DOHH2 (cell line): ENCODE measurements around the gene CA5A.

Experiments
- EZH2phosphoT487 ChIP-seq: fragments of 200-600 bp; sonication (generic); IDR thresholded peaks from 2 replicates; pipeline ENCODE4 v1.6.1; 2017; ENCODE audit warnings: borderline replicate concordance, mild to moderate bottlenecking, antibody characterized with exemption, low read length, moderate library complexity, mixed read lengths
- TF ChIP-seq, protein P1 (sequence below): fragments of 200-600 bp; sonication (generic); IDR thresholded peaks from one replicate; pipeline ENCODE4 v1.5.1; 2014; ENCODE audit warnings: antibody characterized with exemption, mild to moderate bottlenecking, low read depth, low read length; ENCODE audit not compliant: poor library complexity, severe bottlenecking

DNA sequence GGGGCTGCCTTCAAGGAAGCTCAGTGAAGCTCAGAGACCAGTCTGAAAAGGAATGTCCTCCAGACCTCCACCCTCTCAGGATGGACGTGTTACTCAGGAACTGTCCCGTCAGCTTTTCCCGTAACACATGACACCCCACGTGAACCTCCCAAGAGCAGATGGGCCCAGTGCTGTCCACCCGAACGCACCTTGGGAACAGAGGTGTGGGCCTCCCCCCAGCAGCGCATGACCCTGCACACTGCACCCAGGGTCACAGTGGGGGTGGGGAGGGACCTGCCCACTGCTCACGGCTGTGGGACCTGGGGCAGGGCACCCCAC lies 88.9 kb downstream of the CA5A start:
- TF ChIP-seq, protein P1, sequence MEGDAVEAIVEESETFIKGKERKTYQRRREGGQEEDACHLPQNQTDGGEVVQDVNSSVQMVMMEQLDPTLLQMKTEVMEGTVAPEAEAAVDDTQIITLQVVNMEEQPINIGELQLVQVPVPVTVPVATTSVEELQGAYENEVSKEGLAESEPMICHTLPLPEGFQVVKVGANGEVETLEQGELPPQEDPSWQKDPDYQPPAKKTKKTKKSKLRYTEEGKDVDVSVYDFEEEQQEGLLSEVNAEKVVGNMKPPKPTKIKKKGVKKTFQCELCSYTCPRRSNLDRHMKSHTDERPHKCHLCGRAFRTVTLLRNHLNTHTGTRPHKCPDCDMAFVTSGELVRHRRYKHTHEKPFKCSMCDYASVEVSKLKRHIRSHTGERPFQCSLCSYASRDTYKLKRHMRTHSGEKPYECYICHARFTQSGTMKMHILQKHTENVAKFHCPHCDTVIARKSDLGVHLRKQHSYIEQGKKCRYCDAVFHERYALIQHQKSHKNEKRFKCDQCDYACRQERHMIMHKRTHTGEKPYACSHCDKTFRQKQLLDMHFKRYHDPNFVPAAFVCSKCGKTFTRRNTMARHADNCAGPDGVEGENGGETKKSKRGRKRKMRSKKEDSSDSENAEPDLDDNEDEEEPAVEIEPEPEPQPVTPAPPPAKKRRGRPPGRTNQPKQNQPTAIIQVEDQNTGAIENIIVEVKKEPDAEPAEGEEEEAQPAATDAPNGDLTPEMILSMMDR: no peak
- TF ChIP-seq EZH2phosphoT487: no peak
